Ramos (cell line): ENCODE results near the gene ZDHHC16.
"Not testable (repeated sequence)": the region's sequence is repeated elsewhere in the genome, so short reads cannot be mapped to it uniquely, and the experiment has no call there.

Experiments
- in situ Hi-C: fragments of 300-500 bp; cut with MboI; formaldehyde crosslinking; loops from one replicate; pipeline ENCODE4 v1.14.3; 2022; ENCODE audit warnings: low sequenced_read_pairs; ENCODE audit not compliant: unreplicated experiment

The ZDHHC16 gene

GRCh38 chr10:97468781-97469180, 22.8 kb downstream of the ZDHHC16 start:
- in situ Hi-C loops, result not testable (repeated sequence)

GRCh38 chr10:97474918-97475317, 28.9 kb downstream of the ZDHHC16 start:
- in situ Hi-C loops, result no loop called here

GRCh38 chr10:97475936-97476594, 30.1 kb downstream of the ZDHHC16 start:
- in situ Hi-C loops, result no loop called here

GRCh38 chr10:97479410-97479809, 33.4 kb downstream of the ZDHHC16 start:
- in situ Hi-C loops, result not testable (repeated sequence)

GRCh38 chr10:97479939-97480338, 34.0 kb downstream of the ZDHHC16 start:
- in situ Hi-C loops, result no loop called here

GRCh38 chr10:97481071-97481470, 35.1 kb downstream of the ZDHHC16 start:
- in situ Hi-C loops, result no loop called here

- in situ Hi-C loops, result no loop called here
Measured at GRCh38 chr10:97482381-97482780, 36.4 kb downstream of the ZDHHC16 start.

- in situ Hi-C loops, result no loop called here
Measured at GRCh38 chr10:97483506-97483905, 37.5 kb downstream of the ZDHHC16 start.

- in situ Hi-C loops, result no loop called here
Measured at GRCh38 chr10:97483921-97484320, 37.9 kb downstream of the ZDHHC16 start.

- in situ Hi-C loops, result no loop called here
Measured at GRCh38 chr10:97485647-97486281, 39.8 kb downstream of the ZDHHC16 start.

GRCh38 chr10:97490592-97490991, 44.6 kb downstream of the ZDHHC16 start:
- in situ Hi-C loops, result no loop called here

GRCh38 chr10:97494151-97494550, 48.2 kb downstream of the ZDHHC16 start:
- in situ Hi-C loops, result no loop called here

- in situ Hi-C loops, result no loop called here
Measured at GRCh38 chr10:97494863-97495506, 49.0 kb downstream of the ZDHHC16 start.

- in situ Hi-C loops, result no loop called here
Measured at GRCh38 chr10:97497572-97498075, 51.6 kb downstream of the ZDHHC16 start.

- in situ Hi-C loops, result no loop called here
Measured at GRCh38 chr10:97498076-97498840, 52.3 kb downstream of the ZDHHC16 start, which contains the start of gene MMS19. TSS of gene MMS19 (minus strand) at chr10:97498422. CDS start at chr10:97498384, 38 bp downstream.

- in situ Hi-C loops, result no loop called here
Measured at GRCh38 chr10:97498841-97499560, 53.0 kb downstream of the ZDHHC16 start, which contains the start of gene UBTD1. TSS of gene UBTD1 (plus strand) at chr10:97498924. CDS start at chr10:97499204, 280 bp downstream.

GRCh38 chr10:97499561-97500296, 53.8 kb downstream of the ZDHHC16 start:
- in situ Hi-C loops, result no loop called here

GRCh38 chr10:97500297-97500575, 54.3 kb downstream of the ZDHHC16 start:
- in situ Hi-C loops, result no loop called here

GRCh38 chr10:97502916-97503315, 56.9 kb downstream of the ZDHHC16 start:
- in situ Hi-C loops, result no loop called here
